NCI-H2171 treated with DMSO at 0.1 percent for 48 hours (cell line): ENCODE results near the gene PHF21B.
"Not testable (repeated sequence)": the region's sequence is repeated elsewhere in the genome, so short reads cannot be mapped to it uniquely, and the experiment has no call there.

Source experiments
- DNase-seq: peaks from one replicate; lab custom pipeline; 2025; lab: John Stamatoyannopoulos, UW

Gene PHF21B

GRCh38 chr22:44871782-44872181, 138.0 kb downstream of the PHF21B start:
- DNase-seq = no peak

- peak; percentile 73 for DNase-seq
Observed at GRCh38 chr22:44870021-44870420, 139.8 kb downstream of the PHF21B start.

GRCh38 chr22:44869196-44869595, 140.6 kb downstream of the PHF21B start:
- no peak for DNase-seq

GRCh38 chr22:44865193-44866057, 144.4 kb downstream of the PHF21B start:
- no peak for DNase-seq

- no peak for DNase-seq
Observed at GRCh38 chr22:44862981-44863860, 146.6 kb downstream of the PHF21B start.

GRCh38 chr22:44862281-44862680, 147.5 kb downstream of the PHF21B start:
- DNase-seq = no peak

GRCh38 chr22:44861245-44861644, 148.6 kb downstream of the PHF21B start:
- no peak for DNase-seq

- no peak for DNase-seq
Observed at GRCh38 chr22:44860311-44860710, 149.5 kb downstream of the PHF21B start.

- DNase-seq = no peak
Observed at GRCh38 chr22:44859641-44860040, 150.2 kb downstream of the PHF21B start.

- DNase-seq = not testable (repeated sequence)
Observed at GRCh38 chr22:44858819-44859218, 151.0 kb downstream of the PHF21B start.

- DNase-seq = peak; percentile 14
Observed at GRCh38 chr22:44855855-44856254, 153.9 kb downstream of the PHF21B start.

- DNase-seq = not testable (repeated sequence)
Observed at GRCh38 chr22:44854641-44855040, 155.2 kb downstream of the PHF21B start.

GRCh38 chr22:44850946-44851345, 158.9 kb downstream of the PHF21B start:
- DNase-seq = no peak

GRCh38 chr22:44848791-44849420, 160.9 kb downstream of the PHF21B start:
- no peak for DNase-seq

GRCh38 chr22:44848296-44848741, 161.5 kb downstream of the PHF21B start:
- DNase-seq = no peak

- DNase-seq = no peak
Observed at GRCh38 chr22:44847892-44848291, 161.9 kb downstream of the PHF21B start.

GRCh38 chr22:44847380-44847779, 162.4 kb downstream of the PHF21B start:
- no peak for DNase-seq

GRCh38 chr22:44846726-44847275, 163.0 kb downstream of the PHF21B start:
- no peak for DNase-seq

- no peak for DNase-seq
Observed at GRCh38 chr22:44845796-44846720, 163.7 kb downstream of the PHF21B start.

- DNase-seq = no peak
Observed at GRCh38 chr22:44845191-44845590, 164.6 kb downstream of the PHF21B start.

GRCh38 chr22:44842417-44842816, 167.4 kb downstream of the PHF21B start:
- DNase-seq = no peak
